HG03342 (cell line): ENCODE measurements around the gene CREB1.
"Not testable (repeated sequence)": the region's sequence is repeated elsewhere in the genome, so short reads cannot be mapped to it uniquely, and the experiment has no call there.

Experiments used
- ATAC-seq: cut with Tn5 transposase; IDR thresholded peaks from one replicate; pipeline ENCODE4 v1.9.1; 2021; ENCODE audit warnings: mild to moderate bottlenecking, moderate library complexity; ENCODE audit not compliant: unreplicated experiment

Gene CREB1

DNA sequence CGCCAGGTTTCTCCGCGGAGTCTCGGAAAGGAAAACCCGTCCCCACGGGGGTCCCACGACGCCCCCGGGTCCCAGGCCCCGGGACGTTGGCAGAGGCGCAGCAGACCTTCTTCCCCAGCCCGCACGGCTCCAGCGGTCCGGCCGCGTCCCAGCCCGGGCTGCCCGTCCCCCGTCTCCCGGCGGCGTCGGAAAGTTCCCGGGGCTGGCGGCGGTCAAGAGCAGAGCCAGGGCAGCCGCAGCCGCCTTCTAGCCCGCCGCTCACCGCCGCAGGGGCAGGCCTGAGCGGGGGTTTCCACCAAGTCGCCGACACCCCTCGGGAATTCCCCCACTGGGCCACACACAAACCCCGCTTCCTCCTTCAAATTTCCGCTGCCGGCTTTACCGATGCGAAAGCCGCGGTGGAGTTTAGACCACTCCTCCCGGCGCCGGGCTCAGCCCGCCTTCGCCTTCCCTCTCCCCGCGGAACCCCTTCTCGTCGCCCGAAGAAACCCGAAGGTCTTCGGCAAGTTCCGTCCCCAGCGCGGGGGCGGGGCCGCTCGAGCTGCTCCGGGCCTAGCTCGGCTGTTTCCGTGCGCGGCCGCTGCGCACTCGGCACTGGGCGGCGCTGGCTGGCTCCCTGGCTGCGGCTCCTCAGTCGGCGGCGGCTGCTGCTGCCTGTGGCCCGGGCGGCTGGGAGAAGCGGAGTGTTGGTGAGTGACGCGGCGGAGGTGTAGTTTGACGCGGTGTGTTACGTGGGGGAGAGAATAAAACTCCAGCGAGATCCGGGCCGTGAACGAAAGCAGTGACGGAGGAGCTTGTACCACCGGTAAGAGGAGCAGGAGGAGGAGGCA is at the start of gene CREB1:
CREB1 (plus strand) TSS at position 633 of the 830 bp plus-strand sequence. CDS start 25,674 bp downstream, outside the sequence.
- ATAC-seq: peak; percentile 84

DNA sequence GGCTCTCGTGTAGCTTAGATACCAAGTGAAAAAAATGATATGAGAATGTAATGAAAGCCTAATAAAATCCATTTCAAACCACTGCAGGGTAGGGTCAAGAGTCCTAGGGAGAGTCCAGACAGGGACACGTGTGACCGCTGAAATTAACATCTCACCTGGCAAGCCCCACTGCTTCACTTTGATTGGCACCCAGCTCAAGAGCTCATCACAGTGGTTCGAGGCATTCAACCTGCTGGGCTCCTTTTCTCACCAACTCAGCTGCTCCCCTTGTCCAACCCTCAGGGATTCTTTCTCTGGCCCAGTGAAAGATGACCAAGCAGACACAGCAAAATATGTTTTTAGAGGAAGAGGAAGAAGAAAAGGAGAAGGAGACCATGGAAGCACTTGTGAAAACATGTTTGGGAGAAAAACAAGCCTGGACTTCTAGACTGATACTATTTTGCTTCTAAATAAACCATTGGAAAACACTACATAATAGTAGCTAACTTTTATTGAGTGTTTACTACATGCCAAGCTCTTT is 49.2 kb upstream of the CREB1 start:
- ATAC-seq: no peak

DNA sequence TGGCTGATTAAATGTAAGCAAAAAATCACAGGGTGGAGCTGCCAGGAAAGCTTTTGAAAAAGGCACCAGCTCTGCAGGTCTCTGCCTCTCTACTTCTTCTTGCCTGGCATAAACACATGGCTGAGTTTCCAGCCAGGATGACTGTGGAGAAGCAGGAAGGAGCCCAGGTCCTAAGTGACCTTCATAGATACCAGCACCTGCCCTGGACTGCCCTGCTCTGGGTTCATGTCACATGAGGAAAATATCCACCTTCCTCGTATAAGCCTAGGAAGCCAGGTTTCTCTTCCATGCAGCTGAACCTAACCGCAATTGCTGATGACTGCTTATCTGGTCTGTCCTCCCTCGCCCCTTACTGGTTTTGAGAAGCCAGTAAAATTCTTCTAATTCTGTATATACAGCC is 47.8 kb upstream of the CREB1 start:
- no peak for ATAC-seq

DNA sequence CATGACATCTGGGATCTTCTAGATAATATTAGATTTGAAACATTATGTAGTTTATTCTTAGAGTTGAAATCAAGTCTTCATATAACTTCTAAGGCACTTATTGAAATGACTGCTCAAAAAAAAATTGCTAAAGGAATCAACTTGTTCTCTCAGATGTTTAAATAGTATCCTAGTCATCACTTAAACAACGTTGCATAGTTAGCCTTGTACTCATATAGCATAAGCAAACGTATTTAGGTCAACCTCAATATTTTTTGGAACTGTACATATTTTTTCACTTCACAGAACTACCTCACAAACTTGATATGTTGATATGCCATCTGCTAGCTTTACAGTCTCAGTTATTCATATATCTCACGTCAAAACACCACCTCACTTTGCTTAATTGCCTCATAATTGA is 47.1 kb upstream of the CREB1 start:
- ATAC-seq: no peak

DNA sequence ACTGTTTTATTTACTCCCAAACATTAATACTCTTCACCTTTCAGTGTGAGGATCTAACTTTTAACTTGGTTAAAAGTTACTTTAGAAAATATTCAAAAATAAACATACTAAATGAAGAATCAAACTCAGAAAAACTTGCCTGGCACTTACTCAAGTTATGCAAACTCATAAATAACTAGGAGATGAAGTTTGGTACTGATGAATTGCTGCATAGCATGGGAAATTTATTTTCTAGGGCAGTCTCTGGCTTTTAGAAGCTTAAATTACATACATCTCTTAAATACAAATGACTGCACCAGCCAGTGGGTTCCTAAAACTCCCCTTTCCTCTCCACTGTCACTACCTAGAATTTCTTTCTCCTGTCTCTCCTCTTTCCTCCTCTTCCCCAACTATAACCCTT is 46.7 kb upstream of the CREB1 start:
- ATAC-seq: no peak

DNA sequence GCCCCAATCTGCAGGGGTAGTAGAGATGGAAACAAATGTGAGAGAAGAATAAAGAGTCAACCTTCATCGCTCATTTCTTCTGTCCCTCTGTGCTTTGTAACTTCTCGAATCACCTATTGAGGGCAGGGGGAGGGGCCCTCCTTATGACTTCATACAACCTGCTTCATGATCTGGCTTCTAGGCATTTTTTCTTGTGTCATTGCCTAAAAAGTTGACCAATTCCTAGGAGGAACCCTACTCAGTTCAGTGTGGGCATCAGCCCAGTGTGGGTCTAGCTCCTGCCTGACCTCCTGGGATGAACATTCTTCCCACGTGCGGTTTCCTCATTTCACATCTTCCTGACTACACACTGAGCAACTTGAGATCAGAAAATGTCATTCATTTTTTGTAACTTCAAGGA is 46.3 kb upstream of the CREB1 start:
- ATAC-seq: no peak

DNA sequence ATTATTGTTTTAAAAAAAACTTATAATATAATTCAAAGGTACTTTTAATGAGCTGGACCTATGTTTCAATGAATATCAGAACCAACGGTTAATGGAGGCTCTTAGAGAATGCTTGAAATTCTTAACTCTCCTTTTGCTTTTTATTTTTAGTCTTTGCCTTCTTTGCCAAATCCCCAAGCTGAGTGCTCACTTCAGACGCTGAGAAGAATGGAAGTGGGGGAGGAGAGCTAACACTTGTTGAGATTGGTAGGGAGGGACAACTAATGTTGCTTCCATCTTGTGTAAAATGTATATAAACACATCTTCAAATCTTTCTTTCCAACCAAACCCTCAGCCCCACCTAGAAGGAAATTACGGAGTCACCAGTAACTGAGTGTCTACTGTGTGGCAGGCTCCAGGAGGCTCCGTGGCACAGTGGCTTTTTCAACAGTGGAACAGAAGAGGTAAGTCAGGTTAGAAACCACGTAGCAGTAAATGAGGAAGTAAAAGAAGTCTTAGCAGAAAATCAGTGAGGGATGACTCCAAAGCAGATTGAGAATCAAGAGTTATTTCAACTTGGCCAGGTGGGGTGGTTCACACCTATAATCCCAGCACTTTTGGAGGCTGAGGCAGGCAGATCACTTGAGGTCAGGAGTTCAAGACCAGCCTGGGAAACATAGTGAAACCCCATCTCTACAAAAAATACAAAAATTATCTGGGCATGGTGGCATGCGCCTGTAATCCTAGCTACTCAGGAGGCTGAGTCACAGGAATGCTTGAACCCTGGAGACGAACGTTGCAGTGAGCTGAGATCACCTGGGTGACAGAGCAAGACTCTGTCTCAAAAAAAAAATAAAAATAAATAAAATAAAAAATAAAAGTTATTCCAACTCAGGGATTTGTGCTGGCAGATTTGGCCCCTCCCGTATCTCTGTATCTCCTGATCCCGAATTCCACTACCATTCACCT is 45.0 kb upstream of the CREB1 start:
- peak; percentile 80 for ATAC-seq

DNA sequence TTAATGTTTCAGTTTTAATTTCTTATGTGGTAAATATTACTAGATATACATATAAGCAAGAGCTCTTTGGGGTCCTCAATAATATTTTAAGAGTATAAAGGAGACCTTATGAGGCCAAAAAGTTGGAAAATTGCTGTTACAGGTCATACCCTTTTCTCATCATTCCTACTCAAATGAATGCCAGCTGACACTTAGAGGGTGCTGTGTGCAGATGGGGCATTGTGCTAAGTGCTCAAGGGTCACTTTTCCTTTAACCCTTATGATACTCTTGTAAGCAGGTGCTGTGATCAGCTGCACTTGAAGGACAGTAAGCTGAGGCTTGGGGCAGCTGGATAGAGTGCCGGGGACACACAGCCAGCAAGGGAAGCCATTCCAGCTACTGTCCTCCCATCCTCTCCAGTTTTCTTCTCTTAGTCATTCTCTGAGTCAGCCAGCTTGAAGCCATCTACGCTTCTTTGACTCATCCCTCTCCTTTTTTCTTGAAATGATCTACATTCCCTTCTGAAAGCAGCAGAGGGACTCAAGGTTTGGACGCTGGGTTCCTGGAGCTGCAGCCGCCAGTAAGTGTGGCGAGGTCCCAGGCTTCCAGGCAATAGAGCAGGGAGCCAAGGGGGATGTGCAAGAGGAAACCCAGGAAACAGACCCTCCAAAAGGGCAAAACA is 42.0 kb upstream of the CREB1 start:
- no peak for ATAC-seq

DNA sequence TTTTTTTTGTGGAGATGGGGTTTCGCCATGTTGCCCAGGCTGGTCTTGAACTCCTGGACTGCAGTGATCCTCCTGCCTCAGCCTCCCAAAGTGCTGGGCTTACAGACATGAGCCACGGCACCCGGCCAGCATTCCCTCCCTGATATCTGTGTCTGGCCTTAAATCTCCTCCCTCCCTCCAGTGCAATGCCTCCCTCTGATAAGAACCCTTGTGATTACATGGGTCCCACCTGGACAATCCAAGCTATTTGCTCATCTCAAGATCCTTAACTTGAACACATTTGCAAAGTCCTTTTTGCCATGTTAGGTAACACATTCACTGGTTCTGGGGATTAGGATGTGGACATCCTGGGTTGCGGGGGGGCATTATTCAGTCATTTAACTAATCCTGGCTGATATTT is 40.5 kb upstream of the CREB1 start:
- ATAC-seq: no peak

DNA sequence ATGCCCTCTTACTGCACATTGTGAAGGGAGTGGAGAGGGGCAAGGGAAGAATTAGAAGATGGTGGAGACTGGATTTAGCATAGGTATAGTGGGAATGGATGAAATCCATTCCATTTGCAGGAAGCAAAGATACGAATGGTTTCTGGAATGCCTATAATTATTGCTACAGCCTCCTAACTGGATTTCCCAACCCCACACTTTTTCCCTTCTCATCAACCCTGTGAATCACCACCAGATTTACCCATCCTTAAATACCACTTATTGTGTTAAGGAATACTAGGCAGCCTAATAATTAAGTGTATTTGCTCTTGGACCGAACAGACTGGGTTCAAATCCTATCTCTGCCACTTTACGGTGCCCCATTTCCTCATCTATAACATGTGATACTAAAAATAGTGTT is 39.3 kb upstream of the CREB1 start:
- no peak for ATAC-seq

DNA sequence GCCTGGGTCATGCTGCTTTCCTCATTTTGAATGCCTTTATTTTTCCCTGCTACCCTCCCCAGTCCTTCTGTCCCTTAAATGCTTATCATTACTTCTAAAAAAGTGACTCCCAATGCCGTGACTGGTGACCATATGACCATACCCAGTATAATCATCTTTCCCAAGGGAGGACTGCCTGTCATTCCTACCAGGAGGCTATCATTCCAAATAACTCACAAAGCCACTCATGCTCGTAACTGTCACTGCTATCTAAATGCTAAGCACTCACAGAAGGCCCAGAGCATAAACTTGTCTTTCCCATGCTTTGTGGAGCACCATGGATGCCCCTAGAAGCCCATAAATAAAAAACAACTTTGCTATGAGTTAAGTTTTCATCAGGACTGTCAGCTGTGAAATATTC is 38.7 kb upstream of the CREB1 start:
- no peak for ATAC-seq

DNA sequence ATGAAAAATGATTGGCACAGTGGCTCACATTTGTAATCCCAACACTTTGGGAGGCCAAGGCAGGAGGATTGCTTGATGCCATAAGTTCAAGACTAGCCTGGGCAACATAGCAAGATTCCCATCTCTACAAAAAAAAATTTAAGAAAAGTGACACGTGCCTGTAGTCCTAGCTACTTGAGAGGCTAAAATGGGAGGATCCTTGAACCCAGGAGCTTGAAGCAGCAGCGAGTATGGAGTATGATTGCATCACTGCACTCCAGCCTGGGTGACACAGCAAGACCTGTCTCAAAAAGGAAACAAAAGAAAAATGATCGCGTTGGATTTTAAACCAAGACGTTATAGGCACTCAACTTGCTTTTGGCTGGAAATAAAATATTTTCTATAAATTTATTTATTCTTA is 37.8 kb upstream of the CREB1 start:
- ATAC-seq: no peak

DNA sequence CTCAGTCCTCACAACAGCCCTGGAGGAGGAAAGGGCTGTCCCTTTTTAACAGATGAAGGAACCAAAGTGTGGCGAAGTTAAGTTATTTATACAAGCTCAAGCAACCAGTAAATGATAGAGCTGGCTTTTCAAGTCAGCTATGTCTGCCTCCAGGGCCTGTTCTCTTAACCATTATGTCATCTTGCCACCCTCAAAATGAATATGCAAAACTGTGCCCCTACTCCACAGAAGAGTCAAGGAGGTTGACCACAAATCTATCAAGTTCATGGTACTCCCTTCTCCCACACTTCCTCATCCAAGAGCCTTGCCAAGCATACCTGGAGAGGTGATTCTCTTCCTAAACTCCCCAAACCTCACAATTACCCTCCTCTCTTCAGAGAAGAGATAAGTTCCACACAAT is 37.3 kb upstream of the CREB1 start:
- no peak for ATAC-seq

DNA sequence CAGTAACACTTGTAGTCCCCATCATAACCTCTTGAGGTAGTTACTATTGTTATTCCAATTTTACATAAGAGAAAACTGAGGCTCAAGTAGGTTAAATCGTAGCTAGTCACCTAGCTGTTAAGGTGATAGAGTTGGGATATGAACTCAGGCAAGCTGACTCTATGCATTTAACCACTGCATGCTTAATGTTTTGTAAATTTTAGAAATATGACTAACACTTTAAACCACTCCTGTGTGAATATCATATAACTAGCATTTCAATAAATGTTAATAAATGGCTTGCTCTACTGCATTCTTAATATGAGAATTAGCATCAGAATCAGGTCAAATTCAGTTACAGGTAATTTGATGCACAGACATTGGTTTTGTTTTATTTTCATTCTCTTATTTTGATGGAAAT is 35.6 kb upstream of the CREB1 start:
- no peak for ATAC-seq

DNA sequence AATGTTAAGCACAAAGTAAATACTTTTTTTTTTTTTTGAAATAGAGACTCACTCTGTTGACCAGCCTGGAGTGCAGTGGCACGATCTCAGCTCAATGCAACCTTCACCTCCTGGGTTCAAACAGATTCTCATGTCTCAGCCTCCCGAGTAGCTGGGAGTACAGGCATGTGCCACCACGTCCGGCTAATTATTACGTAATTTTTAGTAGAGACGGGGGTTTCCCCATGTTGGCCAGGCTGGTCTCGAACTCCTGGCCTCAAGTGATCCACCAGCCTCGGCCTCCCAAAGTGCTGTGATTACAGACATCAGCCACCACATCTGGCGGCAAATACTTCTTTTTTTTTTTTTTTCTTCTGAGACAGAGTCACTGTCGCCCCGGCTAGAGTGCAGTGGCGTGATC is 32.8 kb upstream of the CREB1 start:
- ATAC-seq: not testable (repeated sequence)

DNA sequence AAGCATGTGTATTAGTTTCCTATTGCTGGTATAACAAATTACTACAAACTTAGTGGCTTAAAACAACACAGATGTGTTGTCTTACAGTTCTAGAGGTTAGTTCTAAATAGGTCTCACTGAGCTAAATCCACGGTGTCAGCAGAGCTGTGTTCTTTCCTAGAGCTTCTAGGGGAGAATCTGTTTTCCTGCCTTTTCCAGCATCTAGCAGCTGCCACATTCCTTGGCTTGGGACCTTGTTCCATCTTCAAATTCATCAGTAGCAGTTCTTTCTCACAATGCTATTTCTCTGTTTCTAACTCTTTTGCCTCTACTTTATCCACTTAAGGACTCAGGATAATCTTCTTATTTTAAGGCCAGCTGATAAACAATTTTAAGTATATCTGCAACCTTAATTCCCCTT is 32.2 kb upstream of the CREB1 start:
- no peak for ATAC-seq

DNA sequence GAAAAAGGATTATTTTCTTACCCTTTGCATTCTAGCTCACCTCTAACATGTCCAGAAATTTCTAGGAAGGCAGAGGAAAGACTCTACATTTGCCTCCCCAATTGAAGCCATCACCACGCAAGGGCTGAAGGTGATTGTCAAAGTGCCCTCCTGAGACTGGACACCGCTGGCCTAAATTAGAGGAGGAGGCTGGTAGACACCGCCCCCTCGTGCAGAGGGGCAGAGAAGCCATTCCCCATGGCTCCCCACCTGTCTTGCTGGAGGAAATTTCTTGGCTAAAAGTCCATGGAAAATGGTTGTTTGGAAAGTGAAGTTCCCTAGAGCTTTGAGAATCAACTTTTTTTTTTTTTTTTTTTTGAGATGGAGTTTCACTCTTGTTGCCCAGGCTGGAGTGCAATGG is 31.3 kb upstream of the CREB1 start:
- no peak for ATAC-seq

DNA sequence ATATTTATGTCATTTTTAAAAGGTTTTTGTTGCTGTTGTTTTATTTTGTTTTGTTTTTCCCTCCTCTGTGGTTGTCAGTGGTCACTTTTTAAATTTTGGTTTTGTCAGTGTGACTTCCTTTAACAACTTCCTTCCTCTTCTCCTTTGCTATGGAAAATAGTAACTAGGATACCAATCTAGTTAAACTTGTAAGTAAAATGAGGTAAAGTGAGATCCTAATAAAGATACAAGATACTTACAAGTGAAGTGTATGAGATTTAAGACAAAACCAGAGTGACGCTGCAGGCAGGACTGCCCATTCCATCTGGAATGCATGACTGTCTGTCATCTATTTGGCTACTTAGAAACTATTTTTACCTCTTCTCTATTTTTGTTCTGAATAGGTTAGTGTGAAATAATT is 30.6 kb upstream of the CREB1 start:
- no peak for ATAC-seq

DNA sequence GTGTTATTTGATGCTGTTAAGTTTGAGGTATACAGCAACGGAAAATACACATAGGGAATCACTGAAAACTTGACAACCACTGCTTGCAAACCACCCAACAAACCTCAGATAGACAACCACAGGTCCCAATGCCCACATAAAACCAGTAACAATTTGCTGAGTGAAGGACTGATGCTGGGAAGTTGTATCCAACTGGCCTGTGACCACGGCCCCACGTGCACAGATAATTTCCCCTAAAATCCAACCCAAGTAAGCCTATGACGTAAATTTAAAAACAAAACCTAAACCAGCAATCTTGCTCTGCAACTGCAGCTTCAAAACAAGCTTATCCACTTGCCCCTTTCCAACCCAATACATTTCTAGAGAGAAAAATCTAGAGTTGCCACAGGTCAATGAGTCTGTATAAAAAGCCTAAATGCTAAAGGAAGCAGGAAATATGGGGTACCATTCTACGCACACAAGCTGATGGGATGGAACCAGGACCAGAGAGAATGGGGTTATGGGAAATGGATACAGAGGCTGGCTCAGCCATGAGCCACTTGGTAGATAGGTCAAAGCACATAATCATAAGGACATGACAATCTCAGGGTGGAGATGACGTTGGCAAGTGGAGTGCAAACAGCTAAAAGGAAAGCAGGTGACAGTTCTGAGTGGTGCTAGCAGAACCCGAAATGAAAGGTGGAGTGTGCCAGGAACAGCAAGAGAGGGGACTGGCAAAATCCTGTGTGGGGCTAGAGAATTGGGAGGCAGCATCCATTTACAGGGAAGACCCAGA is 27.8 kb upstream of the CREB1 start:
- no peak for ATAC-seq

DNA sequence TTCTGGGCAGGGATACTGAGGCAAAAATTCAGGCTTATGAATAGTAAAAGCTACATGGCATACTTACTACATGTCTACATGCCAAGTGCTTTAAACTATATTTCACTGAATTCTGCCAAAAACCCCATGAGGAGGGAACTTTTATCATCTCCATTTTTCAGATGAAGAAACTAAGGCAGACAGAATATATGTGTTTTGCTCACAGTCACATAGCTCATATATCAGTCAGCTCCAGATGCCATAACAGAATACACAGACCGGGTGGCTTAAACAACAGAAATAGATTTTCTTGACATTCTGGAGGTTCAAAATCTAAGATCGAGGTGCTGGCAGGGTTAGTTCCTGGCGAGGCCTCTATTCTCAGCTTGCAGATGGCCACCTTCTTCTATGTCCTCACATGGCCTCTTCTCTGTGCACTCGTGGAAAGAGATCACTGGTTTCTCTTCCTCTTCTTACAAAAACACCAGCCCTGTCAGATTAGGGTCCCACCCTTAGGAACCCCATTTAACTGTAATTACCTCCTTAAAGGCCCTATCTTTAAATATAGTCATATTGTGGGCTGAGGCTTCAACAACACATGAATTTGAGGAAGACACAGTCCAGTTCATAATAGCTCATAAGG is 27.1 kb upstream of the CREB1 start:
- ATAC-seq: peak; percentile 47
